NT2/D1 (cell line): ENCODE measurements around the gene FMN1.

ENCODE experiments used
- SUZ12 ChIP-seq: IDR thresholded peaks from 2 replicates; pipeline ENCODE4 v1.6.1; 2011; ENCODE audit not compliant: insufficient read length, insufficient read depth; ENCODE audit errors: extremely low read depth
- YY1 ChIP-seq: IDR thresholded peaks from 2 replicates; pipeline ENCODE4 v1.6.1; 2011; ENCODE audit not compliant: insufficient read length, insufficient read depth
- ZNF274 ChIP-seq: IDR thresholded peaks from 2 replicates; pipeline ENCODE4 v1.6.1; 2011; ENCODE audit warnings: mild to moderate bottlenecking, low read depth, low read length

DNA sequence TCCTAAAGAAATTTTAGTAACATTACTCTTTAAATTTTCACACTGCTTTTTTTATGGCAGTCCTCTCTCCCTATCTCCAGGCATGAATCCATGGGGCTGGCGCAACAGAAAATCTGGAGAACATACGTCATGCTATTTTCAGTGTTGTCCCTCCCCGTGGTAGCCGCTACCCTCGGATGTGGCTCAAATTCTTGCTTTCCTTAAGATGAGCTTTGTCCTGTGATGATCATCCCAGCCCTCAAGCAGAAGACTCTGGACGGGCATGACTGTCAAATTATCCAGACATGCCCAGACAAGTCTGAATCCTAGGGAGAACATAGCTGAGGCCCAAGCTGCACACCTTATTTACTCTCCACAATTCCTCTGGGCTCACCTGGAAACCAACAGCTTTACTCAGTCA, 49.1 kb downstream of the FMN1 start:
- no peak for TF ChIP-seq YY1
- TF ChIP-seq ZNF274: no peak
- TF ChIP-seq SUZ12: no peak
